ENCODE measurements around the gene GFOD2.

DNA sequence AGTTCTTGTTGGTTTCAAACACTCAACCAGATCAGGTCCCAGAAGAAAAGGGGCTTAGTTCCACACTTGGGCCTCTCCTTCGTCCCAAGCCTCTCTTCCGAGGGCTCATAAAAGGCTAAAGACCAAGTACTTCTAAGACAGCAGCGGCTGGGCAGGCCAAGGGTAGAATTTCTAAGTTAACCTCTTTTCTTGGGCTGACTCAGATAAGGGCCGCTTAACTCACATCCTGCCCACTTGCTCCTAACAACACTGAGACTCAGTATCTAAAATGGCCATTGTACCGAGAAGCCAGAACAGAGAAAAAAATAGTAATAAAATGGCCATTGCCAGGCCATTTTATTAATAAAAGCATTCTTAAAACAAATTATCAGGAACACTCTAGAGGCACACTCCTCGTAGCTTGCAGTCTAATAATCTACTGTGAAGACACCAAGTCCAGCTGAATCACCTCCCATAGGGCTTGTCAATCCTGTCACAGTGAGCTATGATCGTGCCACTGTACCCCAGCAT is 45.1 kb upstream of the GFOD2 start:
- no peak for TF ChIP-seq POLR2A (IDR thresholded peaks at IDR 0.05)
- TF ChIP-seq, protein P1, sequence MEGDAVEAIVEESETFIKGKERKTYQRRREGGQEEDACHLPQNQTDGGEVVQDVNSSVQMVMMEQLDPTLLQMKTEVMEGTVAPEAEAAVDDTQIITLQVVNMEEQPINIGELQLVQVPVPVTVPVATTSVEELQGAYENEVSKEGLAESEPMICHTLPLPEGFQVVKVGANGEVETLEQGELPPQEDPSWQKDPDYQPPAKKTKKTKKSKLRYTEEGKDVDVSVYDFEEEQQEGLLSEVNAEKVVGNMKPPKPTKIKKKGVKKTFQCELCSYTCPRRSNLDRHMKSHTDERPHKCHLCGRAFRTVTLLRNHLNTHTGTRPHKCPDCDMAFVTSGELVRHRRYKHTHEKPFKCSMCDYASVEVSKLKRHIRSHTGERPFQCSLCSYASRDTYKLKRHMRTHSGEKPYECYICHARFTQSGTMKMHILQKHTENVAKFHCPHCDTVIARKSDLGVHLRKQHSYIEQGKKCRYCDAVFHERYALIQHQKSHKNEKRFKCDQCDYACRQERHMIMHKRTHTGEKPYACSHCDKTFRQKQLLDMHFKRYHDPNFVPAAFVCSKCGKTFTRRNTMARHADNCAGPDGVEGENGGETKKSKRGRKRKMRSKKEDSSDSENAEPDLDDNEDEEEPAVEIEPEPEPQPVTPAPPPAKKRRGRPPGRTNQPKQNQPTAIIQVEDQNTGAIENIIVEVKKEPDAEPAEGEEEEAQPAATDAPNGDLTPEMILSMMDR (IDR thresholded peaks at IDR 0.05): no peak

All from body of pancreas (tissue), 4 donors.